ENCODE measurements around the gene ZNF121.

ZNF121 gene

DNA sequence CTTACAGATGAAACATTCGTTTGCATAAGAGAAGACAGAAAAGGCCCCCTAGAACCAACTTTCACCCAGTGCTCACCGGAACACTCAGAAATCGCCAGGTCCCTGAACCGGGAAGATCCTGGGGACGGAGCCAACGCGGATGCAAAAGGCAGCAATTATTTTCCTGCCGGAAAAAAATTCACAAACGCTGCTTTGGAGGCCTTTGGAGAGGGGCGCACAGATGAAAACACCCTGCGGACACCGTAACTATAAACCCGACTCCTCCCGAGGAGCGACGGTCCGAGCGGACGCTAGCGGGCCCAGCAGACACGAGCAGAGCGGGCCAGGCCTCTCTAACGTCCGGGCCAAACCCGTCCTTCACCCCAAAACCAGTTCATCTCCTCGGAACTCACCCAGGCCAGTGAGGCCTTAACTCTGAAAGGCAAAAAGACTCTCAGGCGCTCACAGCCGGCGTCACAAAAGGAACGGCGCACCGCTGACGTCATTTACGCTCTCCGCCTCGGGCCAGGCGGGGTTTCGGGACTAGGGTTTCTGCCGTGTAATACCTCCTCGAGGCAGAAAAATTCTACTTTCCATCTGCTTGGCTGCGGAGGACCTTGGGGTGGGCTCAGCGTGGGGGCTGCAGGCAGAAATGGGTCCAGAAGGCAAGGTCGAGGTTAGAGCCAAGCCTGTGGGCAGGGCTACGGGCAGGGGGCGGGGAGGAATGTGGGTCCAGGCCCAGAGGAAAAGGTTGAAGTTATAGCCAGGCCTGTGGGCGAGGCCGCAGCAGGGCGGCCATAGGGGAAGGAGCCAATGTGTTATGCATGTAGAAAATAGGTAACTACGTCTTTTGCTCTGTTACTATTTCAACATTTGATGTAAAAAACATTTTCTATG is 45.9 kb downstream of the ZNF121 start, which contains the start of gene ZNF426:
Gene ZNF426 (minus strand): TSS at position 463 of the 876 bp plus-strand sequence. CDS start 2,413 bp downstream, outside the sequence.
- peak; percentile 94 for DNase-seq

DNA sequence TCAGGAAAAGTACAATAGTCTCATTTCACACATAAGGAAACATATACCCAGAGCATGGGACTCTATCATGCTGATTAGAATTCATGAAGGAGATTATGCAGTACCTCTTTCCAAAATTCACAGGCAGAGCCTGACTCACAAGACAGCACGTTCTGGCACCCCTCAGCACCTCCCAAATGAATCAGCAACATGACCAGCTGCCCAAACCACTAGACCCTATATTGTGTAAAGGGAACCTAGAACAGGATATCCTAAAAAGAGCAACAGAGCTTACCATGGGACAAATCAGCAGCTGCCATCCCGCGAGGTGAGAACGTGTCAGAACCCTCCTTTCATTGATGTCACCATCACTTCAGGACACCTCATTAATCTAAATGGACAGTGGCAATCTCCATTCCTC is 48.4 kb downstream of the ZNF121 start:
- no peak for DNase-seq

DNA sequence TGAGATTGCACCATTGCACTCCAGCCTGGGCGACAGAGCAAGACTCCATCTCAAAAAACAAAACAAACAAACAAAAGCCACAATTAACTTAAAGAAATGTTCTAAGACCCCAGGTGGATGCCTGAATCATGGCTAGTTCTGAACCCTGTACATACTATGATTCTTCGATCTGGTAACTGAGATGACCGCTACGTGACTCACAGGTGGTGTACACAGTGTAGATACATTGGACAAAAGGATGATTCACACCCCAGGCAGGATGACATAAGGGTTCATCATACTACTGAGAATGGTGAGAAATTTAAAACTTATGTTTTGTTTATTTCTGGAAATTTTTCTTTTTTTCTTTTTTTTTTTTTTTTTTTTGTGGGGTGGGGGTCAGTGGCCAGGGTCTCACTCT is 52.4 kb downstream of the ZNF121 start:
- DNase-seq = no peak

DNA sequence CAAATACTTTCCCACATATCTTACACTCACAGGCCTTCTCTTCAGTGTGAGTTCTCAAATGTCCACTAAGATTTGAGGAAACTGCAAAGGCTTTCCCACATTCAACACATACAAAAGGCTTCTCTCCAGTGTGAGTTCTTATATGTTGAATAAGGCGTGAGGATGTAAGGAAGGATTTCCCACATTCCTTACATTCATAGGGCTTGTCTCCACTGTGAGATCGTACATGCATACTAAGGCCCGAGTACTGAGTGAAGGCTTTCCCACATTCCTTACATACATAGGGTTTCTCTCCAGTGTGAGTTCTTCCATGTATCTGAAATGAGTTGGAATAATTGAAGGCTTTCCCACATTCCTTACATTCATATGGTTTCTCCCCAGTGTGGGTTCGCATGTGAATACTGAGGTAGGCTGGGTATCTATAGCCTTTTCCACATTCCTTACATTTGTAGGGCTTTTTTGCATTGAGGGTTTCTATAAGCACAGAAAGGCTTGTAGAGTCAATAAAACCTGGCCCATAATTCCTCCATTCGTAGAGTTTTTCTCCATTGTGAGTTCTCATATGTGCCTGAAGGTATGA is 55.5 kb downstream of the ZNF121 start:
- no peak for DNase-seq

DNA sequence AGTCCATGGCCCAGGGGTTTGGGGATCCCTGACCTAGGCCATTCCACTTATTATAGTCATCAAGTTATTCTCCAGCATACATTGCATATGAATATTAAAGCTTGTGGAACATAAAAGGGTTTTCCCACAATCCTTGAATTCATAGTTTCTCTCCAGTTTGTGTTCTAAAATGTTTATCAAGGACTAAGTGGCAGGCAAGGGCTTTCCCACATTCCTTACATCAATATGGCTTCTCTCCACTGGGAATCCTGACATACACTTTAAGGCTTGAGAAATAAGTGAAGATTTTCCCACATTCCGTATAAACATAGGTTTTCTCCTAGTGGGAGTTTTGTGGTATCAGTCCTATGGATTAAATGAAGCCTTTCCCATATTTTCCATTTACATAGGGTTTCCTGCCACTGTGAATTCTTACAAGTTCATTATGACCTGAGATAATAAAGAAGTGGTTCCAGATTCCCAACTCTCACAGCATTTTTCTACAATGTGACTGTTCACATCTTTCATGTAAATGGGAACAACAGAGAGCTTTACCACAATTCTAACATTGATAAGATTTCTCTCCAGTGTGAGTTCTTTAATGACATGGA is 60.3 kb downstream of the ZNF121 start:
- DNase-seq = no peak
